ENCODE measurements around the gene BPI. TPM values are rescaled to one million over a fixed set of nuclear protein-coding genes. Genes with fewer than 3 reads are reported as not detected.

The BPI gene
- total and polyA plus RNA-seq, 2 donors (not counting 1 experiment from before 2014, with no cell fraction given): not detected

DNA sequence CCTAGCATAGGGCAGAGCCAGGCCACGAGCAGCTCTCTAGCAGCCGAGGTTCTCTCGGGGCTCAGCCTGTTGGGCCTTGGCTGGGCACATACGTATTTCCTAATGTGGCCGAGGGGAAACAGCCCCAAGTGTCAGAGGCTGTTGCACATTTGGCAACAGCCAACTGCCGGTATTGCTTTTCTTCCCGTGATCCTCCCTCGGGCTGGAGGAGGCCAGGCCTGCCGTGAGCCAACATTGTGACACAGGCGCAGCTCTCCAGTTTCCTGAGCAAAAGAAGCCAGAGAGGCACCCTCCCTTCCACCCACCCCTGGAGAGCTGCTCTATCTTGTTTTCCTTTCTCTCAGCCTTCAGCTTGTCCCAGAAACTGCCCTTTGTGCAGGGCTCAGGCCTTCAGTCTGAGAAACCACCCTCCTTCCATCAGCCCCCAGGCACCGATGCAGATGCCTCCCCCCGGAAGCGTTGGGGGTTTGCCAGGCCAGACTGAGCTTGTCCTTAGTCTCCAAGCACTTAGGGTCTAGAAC, 5.1 kb upstream of the BPI start:
- Histone ChIP-seq H3K9me3 (ENCODE audit: control insufficient read depth, insufficient read depth, low read depth, low read length) (no peaks in the 10 kb centered on the region), H3K9ac (ENCODE audit: insufficient read depth, low read length) (no peak overlapping the region), H3K27ac (ENCODE audit: insufficient read depth, low read length) (no peak overlapping the region), H4K20me1 (ENCODE audit: control insufficient read depth, extremely low read depth, insufficient read depth, low read length) (no peaks in the 10 kb centered on the region), H3K4me1 (ENCODE audit: control insufficient read depth, extremely low read depth, insufficient read depth, low read length) (no peaks in the 10 kb centered on the region), H3K79me2 (ENCODE audit: control insufficient read depth, insufficient read depth, low read length) (no peaks in the 10 kb centered on the region), H3K27me3 (ENCODE audit: control insufficient read depth, insufficient read depth, low read length) (peaks cover 18% of the 10 kb centered on the region), H3K36me3 (ENCODE audit: control insufficient read depth, insufficient read depth, low read length) (no peaks in the 10 kb centered on the region), H2AFZ (ENCODE audit: low read length) (peak overlapping the region; percentile 74), H3K4me3 (replicated peaks in 1 of 4; ENCODE audit: control extremely low read depth in 1 of 4, insufficient read depth in 1 of 4, low read depth in 3 of 4, low read length in 4 of 4) (no peak overlapping the region), H3K4me2 (ENCODE audit: extremely low read depth, insufficient read depth, low read length) (no peak overlapping the region)
- DNase-seq (ENCODE audit: low read depth in 2 of 2): peak; percentile 39 to 79
- no peak for TF ChIP-seq EZH2 (IDR thresholded peaks at IDR 0.05; ENCODE audit: low read length, missing control alignments)
- no peak for TF ChIP-seq CTCF (conservative IDR thresholded peaks at IDR 0.05 in 1 of 2, IDR thresholded peaks at IDR 0.05 in 1 of 2; ENCODE audit: low read depth in 1 of 2, low read length in 2 of 2)

DNA sequence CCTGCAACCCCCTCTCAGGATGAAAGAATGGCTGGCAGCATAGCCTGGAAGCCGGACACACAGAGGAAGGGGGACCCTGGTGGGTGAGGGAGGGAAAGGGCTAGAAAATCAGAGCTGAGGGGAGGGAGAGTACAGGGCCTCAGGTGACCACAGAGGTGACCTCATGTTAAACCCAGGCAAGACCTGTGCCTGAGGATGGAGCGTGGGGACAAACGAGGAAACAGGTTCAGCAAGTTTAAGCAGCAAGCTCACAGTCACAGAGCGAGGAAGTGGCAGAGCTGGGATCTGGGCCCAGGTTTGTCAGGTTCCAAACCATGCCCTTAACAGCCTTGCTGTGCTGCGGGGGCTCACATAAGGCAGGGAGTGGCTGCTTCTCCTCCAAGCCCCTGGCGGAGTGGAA, 4.0 kb upstream of the BPI start:
- H2AFZ ChIP-seq (ENCODE audit: low read length): no peak overlapping the region
- TF ChIP-seq EZH2 (IDR thresholded peaks at IDR 0.05; ENCODE audit: low read length, missing control alignments): no peak
- no peak for TF ChIP-seq CTCF (conservative IDR thresholded peaks at IDR 0.05 in 1 of 2, IDR thresholded peaks at IDR 0.05 in 1 of 2; ENCODE audit: low read depth in 1 of 2, low read length in 2 of 2)
- no peaks in the 10 kb centered on the region for H3K9me3 ChIP-seq (ENCODE audit: control insufficient read depth, insufficient read depth, low read depth, low read length)
- no peak overlapping the region for H3K4me3 ChIP-seq (replicated peaks in 1 of 4; ENCODE audit: control extremely low read depth in 1 of 4, insufficient read depth in 1 of 4, low read depth in 3 of 4, low read length in 4 of 4)
- peaks cover 23% of the 10 kb centered on the region for H3K27me3 ChIP-seq (ENCODE audit: control insufficient read depth, insufficient read depth, low read length)
- H3K36me3 ChIP-seq (ENCODE audit: control insufficient read depth, insufficient read depth, low read length): no peaks in the 10 kb centered on the region
- H3K9ac ChIP-seq (ENCODE audit: insufficient read depth, low read length): no peak overlapping the region
- H3K4me1 ChIP-seq (ENCODE audit: control insufficient read depth, extremely low read depth, insufficient read depth, low read length): no peaks in the 10 kb centered on the region
- H4K20me1 ChIP-seq (ENCODE audit: control insufficient read depth, extremely low read depth, insufficient read depth, low read length): no peaks in the 10 kb centered on the region
- no peak overlapping the region for H3K27ac ChIP-seq (ENCODE audit: insufficient read depth, low read length)
- DNase-seq (ENCODE audit: low read depth in 2 of 2): no peak
- H3K4me2 ChIP-seq (ENCODE audit: extremely low read depth, insufficient read depth, low read length): no peak overlapping the region
- H3K79me2 ChIP-seq (ENCODE audit: control insufficient read depth, insufficient read depth, low read length): no peaks in the 10 kb centered on the region

- Histone ChIP-seq H3K9me3 (ENCODE audit: control insufficient read depth, insufficient read depth, low read depth, low read length) (no peaks in the 10 kb centered on the region), H4K20me1 (ENCODE audit: control insufficient read depth, extremely low read depth, insufficient read depth, low read length) (no peaks in the 10 kb centered on the region), H3K36me3 (ENCODE audit: control insufficient read depth, insufficient read depth, low read length) (no peaks in the 10 kb centered on the region), H3K27ac (ENCODE audit: insufficient read depth, low read length) (no peak overlapping the region), H3K4me1 (ENCODE audit: control insufficient read depth, extremely low read depth, insufficient read depth, low read length) (no peaks in the 10 kb centered on the region), H3K79me2 (ENCODE audit: control insufficient read depth, insufficient read depth, low read length) (no peaks in the 10 kb centered on the region), H3K4me2 (ENCODE audit: extremely low read depth, insufficient read depth, low read length) (no peak overlapping the region), H2AFZ (ENCODE audit: low read length) (no peak overlapping the region), H3K4me3 (replicated peaks in 1 of 4; ENCODE audit: control extremely low read depth in 1 of 4, insufficient read depth in 1 of 4, low read depth in 3 of 4, low read length in 4 of 4) (no peak overlapping the region), H3K27me3 (ENCODE audit: control insufficient read depth, insufficient read depth, low read length) (peaks cover 23% of the 10 kb centered on the region), H3K9ac (ENCODE audit: insufficient read depth, low read length) (no peak overlapping the region)
- no peak for TF ChIP-seq EZH2 (IDR thresholded peaks at IDR 0.05; ENCODE audit: low read length, missing control alignments)
- no peak for DNase-seq (ENCODE audit: low read depth in 2 of 2)
Observed at GRCh38 chr20:38300438-38300837, 3.5 kb upstream of the BPI start.

Data from fibroblast of lung (primary cell).